Large intestine (tissue), 3 donors: ENCODE data around the gene PAX1. TPM values are rescaled to one million over a fixed set of nuclear protein-coding genes. Genes with fewer than 3 reads are reported as not detected.

Source experiments
- DNase-seq, 2 donors: peaks; one replicate each; pipeline versions ENCODE4 v3.0.0 to v3.0.0-alpha.2; 2013
- H3K27ac ChIP-seq: one replicate; pipeline ENCODE4 v1.5.1; 2013; ENCODE audit warnings: low read length
- H3K27me3 ChIP-seq: 2 replicates; pipeline ENCODE4 v1.6.1; 2013; ENCODE audit warnings: low read length; ENCODE audit not compliant: control insufficient read depth, insufficient read depth
- H3K36me3 ChIP-seq: 2 replicates; pipeline ENCODE4 v1.6.1; 2013; ENCODE audit warnings: low read length; ENCODE audit not compliant: control insufficient read depth, insufficient read depth
- H3K4me1 ChIP-seq: one replicate; pipeline ENCODE4 v1.6.1; 2013; ENCODE audit warnings: low read length; ENCODE audit not compliant: control insufficient read depth, insufficient read depth
- H3K4me3 ChIP-seq: one replicate; pipeline ENCODE4 v1.5.1; 2013; ENCODE audit warnings: low read length
- H3K9me3 ChIP-seq: one replicate; pipeline ENCODE4 v1.6.1; 2013; ENCODE audit warnings: mild to moderate bottlenecking, low read depth, low read length, moderate library complexity; ENCODE audit not compliant: control insufficient read depth
- WGBS: methylation state at CpG from one replicate; pipeline ENCODE4 v1.1.5; 2013; ENCODE audit warnings: low lambda C conversion rate; ENCODE audit not compliant: insufficient coverage; 5-methylcytosine and 5-hydroxymethylcytosine counted together
- polyA plus RNA-seq: library from polyadenylated mRNA; unstranded; fragments of 120-200 nt; gene quantifications from one replicate; pipeline ENCODE4 v1.2.1, GENCODE V29; 2013

PAX1 gene
- polyA plus RNA-seq, 1 donor: not detected

DNA sequence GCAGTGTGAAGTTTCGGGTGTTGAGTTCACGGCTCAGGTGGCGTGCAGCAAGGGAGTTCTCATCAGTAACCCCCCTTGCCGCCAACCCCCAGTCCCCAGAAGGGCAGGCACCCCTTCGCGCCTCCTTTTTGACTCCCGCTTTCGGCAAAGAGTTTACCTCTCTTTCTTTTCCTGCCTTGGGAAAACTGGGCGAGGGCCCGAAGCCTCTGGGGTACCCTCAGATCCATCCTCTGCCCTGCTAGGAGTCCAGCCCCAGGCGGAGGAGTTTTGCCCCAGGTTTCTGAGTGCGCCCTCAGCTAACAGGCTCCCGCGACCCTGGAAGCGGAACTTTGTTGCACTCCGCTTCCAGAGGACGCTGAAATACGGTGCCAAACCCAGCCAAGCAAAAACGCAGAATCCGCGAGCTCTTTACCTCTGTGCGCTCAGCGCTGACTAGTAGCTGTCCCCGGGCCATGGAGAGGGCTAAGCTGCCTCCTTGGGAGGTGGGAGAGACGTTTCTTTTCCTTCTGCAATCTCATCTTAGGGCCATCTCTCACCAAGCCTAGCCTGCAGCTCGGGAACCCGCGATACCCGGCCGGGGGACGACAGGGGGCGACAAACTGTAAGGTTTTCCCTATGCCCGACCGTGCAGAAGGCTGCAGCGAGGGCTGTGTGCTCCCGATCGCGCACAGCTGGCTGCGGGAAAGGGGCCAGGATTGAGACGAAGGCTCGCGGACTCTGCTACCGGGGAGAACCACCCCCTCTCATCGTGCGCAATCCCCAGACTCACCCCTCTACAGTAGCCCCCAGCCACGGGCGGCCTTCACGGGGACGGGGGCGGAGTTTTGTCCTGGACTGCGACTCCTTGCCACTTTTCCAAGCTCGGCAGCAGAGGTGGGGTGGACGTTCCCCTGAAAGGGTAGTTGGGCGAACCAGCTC lies 2.7 kb upstream of the PAX1 start:
- Histone ChIP-seq H3K4me1 (no peaks in the 10 kb centered on the region), H3K27me3 (peaks cover 96% of the 10 kb centered on the region), H3K9me3 (peaks cover 3% of the 10 kb centered on the region), H3K4me3 (no peak overlapping the region), H3K27ac (no peak overlapping the region), H3K36me3 (no peaks in the 10 kb centered on the region)
- DNase-seq: peak; percentile 25 to 42
- no CpG with 5 or more reads among the region's 54 CpGs for WGBS

DNA sequence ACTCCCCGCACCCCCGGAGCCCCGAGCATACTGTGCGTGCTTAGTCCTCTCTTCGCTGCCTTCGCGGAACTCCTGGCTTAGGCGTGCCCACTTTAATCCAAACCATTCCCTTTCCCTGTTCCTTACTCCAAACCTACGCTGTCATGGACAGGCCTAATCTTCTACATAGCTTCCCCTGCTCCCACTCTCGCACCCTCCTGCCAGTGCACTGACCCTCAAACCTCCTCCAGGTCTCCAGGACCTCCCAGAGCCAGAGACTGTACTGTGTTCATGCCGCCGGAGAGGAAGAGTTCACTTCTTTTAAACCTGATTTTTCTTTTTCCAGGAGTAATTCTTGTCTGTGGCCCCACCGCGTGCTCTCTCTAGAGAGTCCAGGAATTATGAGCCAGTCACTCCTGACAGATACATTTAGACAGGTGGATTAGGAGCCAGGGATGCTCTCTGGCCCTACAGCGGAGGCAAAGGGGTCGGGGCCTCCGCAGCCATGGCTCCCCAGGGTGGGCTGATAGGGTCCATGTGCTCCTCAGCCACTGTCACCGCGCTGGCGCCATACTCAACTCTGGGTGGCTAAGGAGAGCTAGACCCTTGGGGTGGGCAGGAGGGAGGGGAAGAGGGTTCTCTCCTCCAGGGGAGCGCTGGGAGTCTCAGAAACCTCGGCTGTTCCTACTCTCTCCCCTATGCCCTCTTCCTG lies 1.6 kb upstream of the PAX1 start:
- WGBS: 0% methylated on average over 1 of the region's 22 CpGs
- Histone ChIP-seq H3K36me3 (no peaks in the 10 kb centered on the region), H3K4me3 (no peak overlapping the region), H3K27me3 (peaks cover 97% of the 10 kb centered on the region), H3K27ac (no peak overlapping the region), H3K9me3 (peaks cover 3% of the 10 kb centered on the region), H3K4me1 (no peaks in the 10 kb centered on the region)
- no peak for DNase-seq

DNA sequence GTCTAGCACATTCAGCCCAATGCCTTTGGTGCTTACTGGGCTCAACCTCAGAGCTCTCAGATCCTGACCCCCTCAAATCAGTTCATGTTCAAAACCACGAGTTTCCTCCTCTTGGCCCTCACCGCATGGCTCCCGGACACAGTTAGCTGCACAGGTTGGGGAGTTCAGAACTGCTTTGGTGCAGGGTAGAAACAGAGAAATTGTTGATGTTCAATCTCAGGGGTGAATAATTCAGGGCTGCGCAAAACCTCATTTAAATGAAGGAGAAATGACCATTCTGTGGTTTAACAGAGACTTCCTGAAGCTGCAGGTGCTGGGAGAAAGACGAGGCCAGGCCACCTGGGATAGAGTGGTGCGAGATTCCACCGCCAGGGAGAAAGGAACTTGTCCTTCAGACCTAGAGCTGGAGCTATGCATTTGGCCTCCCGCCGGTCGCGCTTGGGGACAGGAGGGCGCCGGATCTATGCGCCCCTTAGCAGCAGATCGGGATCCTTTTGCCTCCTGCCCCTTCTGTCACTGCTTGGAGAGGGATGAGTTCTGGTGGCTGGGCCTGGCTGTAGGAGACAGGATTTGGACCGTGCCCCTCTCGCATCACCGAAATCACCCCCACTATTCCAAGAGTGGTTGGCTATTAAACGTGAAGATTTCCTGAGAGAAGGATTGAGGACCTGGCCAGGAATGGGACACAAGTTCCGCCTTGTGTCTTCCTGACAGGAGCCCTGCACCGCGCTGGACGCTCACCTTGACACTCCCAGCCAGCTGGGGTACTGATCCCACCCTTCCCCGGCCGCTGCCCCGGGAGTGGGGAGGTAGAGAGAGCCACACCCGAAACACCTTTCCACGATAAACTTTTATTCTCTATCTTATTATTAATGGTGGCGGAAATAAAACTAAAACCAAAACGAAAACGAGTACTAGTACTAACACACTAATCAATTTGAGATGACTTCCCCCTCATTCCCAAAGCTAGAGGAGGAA lies 767 bp upstream of the PAX1 start:
- no CpG with 5 or more reads among the region's 31 CpGs for WGBS
- no peaks in the 10 kb centered on the region for H3K4me1 ChIP-seq
- H3K27ac ChIP-seq: no peak overlapping the region
- H3K36me3 ChIP-seq: no peaks in the 10 kb centered on the region
- DNase-seq: no peak
- H3K9me3 ChIP-seq: peaks cover 3% of the 10 kb centered on the region
- peaks cover 98% of the 10 kb centered on the region for H3K27me3 ChIP-seq
- H3K4me3 ChIP-seq: no peak overlapping the region

DNA sequence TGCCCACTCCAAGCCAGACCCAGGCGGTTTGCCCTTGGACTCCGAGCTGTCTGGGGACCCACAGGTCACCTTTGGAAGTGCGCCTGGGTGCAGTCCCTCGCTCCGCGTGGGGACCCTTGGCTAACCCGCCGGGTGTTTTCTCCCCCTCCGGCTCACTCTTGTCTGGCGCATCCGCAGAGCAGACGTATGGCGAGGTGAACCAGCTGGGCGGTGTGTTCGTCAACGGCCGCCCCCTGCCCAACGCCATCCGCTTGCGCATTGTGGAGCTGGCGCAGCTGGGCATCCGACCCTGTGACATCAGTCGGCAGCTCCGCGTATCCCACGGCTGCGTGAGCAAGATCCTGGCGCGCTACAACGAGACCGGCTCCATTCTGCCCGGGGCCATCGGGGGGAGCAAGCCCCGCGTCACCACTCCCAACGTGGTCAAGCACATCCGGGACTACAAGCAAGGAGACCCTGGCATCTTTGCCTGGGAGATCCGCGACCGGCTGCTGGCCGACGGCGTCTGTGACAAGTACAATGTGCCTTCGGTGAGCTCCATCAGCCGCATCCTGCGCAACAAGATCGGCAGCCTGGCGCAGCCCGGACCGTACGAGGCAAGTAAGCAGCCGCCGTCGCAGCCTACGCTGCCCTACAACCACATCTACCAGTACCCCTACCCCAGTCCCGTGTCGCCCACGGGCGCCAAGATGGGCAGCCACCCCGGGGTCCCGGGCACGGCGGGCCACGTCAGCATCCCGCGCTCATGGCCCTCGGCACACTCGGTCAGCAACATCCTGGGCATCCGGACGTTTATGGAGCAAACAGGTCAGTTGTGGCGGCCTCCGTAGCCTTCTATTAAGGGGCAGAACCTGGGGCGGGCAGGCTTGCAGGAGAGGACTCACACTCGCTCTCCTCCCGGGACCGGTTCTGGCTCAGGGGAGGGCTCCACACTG lies 1.1 kb downstream of the PAX1 start:
- no peak for DNase-seq
- Histone ChIP-seq H3K27ac (no peak overlapping the region), H3K9me3 (peaks cover 3% of the 10 kb centered on the region), H3K4me1 (no peaks in the 10 kb centered on the region), H3K4me3 (no peak overlapping the region), H3K36me3 (no peaks in the 10 kb centered on the region), H3K27me3 (peaks cover 99% of the 10 kb centered on the region)
- WGBS: no CpG with 5 or more reads among the region's 76 CpGs

DNA sequence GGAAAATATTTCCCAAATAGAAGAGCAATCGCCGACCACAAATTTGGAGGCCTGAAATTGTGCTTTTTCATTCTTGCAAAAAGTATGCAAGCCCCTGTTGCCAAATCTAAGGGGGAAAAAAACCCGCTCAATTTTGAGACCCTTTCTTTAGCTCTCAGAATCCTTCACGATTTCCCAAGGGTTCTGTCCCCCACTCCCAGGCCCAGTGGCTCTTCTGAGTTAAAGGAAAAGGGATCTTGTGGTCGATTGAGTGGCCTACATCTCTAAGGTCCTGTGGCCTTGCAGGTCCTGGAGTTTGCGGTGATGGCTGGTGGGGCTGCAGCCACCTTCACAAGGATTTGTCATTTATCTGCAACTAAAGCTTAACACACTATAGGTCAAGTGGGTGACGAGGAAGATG lies 1.8 kb downstream of the PAX1 start:
- 11% methylated on average over 3 of the region's 7 CpGs for WGBS
- Histone ChIP-seq H3K36me3 (no peaks in the 10 kb centered on the region), H3K27ac (no peak overlapping the region)

DNA sequence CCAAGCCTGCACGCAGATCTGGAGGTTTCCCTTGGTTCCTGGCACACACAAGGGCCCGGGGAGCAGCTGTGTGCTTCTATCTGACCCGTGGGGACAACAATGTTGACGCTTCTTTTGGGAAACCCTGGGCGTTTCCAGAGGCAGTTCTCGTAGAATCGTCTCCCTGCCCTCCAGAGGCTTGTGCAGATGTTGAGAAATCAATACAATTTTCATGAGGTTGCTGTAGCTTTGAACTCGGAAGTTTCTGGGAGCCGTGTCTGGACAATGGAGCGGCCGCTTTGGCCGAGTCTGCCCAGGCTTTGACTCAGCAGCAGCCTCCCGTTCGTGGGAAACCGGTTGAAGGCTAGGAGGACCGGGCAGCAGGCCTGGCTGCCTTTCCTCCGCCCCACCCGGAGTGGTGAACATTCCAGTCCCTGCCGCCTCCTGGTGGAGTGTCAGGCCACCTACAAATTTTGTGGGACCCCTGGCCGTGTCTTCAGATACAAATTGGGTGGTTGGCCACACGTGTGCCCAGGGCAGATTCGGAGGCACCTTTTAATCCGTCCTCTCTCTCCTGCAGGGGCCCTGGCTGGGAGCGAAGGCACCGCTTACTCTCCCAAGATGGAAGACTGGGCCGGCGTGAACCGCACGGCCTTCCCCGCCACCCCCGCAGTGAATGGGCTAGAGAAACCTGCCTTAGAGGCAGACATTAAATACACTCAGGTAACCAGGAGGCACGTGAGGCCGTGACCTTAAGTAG lies 2.7 kb downstream of the PAX1 start:
- WGBS: 0% methylated on average over 2 of the region's 33 CpGs
- H3K4me1 ChIP-seq: no peaks in the 10 kb centered on the region
- DNase-seq: no peak
- H3K27me3 ChIP-seq: peaks cover 94% of the 10 kb centered on the region
- H3K4me3 ChIP-seq: no peak overlapping the region
- no peaks in the 10 kb centered on the region for H3K36me3 ChIP-seq
- H3K9me3 ChIP-seq: peaks cover 3% of the 10 kb centered on the region
- no peak overlapping the region for H3K27ac ChIP-seq

More for the DNA sequence above, 1.8 kb downstream of the PAX1 start:
- no peaks in the 10 kb centered on the region for H3K4me1 ChIP-seq
- H3K27me3 ChIP-seq: peaks cover 94% of the 10 kb centered on the region
- no peak for DNase-seq
- no peak overlapping the region for H3K4me3 ChIP-seq
- H3K9me3 ChIP-seq: peaks cover 3% of the 10 kb centered on the region

DNA sequence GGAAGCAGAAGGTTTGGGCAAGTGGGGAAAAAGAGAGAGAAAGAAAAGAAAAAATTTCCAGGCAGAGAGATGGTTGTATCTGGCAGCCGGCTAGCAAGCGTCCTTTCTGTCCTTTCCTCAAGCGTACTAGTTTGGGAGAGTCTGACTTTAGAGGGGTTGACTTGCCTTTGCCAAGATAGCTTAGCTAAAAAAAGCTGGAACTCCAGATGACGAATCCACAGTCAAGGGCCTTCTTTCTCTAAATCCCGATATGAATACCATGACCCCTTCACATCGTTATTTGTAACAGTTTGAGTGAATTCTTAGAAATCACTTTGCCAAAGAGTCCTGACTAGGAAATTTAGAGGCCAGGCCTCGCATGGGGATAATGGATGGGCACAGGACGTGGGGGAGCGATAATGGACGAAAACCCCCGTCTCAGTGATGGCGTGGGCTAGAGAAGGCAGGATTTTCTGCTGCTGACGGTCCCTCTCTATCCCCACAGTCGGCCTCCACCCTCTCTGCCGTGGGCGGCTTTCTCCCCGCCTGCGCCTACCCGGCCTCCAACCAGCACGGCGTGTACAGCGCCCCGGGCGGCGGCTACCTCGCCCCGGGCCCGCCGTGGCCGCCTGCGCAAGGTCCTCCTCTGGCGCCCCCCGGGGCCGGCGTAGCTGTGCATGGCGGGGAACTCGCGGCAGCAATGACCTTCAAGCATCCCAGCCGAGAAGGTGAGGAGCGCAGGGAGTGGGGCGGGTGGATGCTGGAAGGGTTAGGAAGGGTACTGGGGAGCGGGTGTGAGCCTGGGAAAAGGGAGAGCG lies 3.5 kb downstream of the PAX1 start:
- H3K27ac ChIP-seq: no peak overlapping the region
- no peak overlapping the region for H3K4me3 ChIP-seq
- H3K4me1 ChIP-seq: no peaks in the 10 kb centered on the region
- no peaks in the 10 kb centered on the region for H3K36me3 ChIP-seq
- H3K9me3 ChIP-seq: peaks cover 3% of the 10 kb centered on the region
- no peak for DNase-seq
- peaks cover 94% of the 10 kb centered on the region for H3K27me3 ChIP-seq
- WGBS: no CpG with 5 or more reads among the region's 43 CpGs

DNA sequence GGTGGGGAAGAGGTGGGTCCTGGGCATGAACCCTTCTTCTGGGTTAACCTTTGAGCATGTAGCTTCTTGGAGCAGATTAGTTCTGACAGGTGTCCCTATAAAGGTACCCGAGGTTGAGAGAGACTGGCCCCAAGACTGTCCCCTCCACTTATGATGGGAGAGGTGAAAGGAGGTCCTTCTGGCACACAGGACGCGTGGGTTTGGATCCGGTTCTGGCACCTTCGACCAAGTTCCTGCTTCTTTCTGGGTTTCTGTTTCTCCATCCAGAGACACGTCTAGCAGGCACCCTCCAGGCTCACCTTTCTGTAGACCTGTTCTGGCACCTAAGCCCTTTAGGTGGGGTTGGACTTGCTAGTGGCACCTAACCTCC lies 4.1 kb downstream of the PAX1 start:
- Histone ChIP-seq H3K4me3 (no peak overlapping the region), H3K27me3 (peaks cover 94% of the 10 kb centered on the region), H3K4me1 (no peaks in the 10 kb centered on the region), H3K27ac (no peak overlapping the region), H3K36me3 (no peaks in the 10 kb centered on the region), H3K9me3 (peaks cover 3% of the 10 kb centered on the region)
- no CpG with 5 or more reads among the region's 6 CpGs for WGBS
- DNase-seq: no peak
